GM18907 (cell line): ENCODE results near the gene FPGS.

Experiments used
- ATAC-seq: cut with Tn5 transposase; IDR thresholded peaks from one replicate; pipeline ENCODE4 v1.9.1; 2021; ENCODE audit warnings: mild to moderate bottlenecking, moderate library complexity; ENCODE audit not compliant: unreplicated experiment

FPGS gene

GRCh38 chr9:127786773-127787104 is 15.9 kb upstream of the FPGS start:
- ATAC-seq: no peak

DNA sequence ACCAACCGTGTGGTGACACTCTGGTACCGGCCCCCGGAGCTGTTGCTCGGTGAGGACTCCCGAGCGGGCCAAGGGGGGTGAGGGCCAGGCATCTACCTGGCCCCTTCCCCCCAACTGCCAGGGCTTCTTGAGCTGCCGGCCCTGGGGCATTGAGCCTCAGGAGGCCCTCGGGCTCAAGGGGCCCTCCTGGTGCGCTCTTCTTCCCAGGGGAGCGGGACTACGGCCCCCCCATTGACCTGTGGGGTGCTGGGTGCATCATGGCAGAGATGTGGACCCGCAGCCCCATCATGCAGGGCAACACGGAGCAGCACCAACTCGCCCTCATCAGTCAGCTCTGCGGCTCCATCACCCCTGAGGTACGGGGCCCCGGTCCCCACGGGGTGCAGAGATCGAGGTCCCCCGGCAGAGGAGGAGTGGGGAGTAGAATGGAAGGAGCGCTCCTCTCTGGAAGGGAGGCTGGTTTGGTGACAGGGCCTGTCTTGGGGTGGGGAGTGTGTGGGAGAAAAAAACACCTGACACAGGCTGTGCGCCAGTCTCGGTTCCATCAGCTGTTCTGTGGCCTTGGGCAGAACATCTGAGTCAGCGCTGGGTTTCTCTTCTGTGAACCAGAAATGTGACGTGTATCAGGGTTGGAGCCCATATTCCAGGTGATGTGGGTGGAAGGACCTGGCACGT is 14.2 kb upstream of the FPGS start:
- no peak for ATAC-seq

GRCh38 chr9:127789179-127789578 is 13.5 kb upstream of the FPGS start:
- ATAC-seq: no peak

DNA sequence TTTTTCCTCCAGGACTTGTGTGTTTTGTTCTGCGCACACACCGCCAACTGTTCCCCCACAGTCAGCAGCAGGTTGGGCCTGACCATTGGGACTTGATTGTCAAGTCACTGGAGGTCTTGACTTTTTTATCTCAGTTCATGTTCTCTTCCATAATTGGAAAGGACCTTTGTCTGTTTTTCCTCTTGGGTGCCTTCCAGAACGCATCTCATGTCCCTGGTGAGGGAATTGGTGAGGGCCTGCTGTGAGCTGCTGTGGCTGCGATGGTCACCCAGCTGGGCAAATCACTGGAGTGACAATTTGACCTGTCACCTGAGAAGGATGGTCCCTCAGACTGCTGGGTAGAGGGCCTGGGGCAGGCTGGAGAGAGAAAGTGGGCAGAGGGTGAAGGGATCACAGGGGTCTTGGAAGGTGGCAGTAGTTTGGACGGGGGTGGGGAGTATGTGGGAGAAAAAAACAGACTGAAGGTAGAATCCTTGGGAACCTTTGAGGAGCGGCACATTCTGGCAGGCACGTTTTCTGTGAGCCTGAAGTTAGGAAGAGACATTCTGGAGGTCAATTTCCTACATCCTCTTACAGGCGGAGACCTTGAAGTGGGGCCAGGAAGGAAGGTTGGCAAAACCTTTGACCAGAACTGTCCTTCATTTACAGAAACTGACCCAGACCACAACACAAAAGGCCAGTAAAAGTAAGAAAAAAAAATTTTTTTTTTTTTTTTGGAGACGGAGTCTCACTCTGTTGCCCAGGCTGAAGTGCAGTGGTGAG is 12.4 kb upstream of the FPGS start:
- ATAC-seq: no peak

- no peak for ATAC-seq
Observed at GRCh38 chr9:127791085-127791484, 11.6 kb upstream of the FPGS start.

GRCh38 chr9:127792417-127793031 is 10.2 kb upstream of the FPGS start:
- no peak for ATAC-seq

DNA sequence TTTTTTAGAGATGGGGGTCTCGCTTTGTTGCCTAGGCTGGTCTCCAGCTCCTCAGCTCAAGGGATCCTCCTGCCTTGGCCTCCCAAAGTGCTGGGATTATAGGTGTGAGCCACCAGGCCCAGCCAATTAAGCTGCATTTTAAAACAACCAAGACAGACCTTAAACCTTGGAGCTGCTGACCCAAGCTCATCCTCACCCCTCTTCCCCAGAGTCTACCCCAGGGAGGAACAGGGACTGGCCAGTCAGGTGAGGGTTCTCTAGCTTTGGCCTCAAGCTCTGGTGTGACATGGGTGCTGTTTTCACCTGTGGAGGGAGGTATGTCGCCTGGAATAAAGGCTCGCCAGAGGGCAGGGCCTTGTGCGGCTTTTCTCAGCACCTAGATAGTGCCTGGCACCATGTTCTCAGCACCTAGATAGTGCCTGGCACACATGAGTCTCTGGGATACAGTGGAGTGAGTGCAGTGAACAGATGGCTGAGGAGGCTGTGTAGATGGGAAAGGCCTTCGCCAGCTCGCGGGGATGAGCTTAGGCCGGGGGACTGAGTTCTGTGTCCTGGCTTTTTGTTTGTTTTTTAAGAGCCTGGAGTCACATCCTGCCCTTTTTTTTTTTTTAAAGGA is 9.5 kb upstream of the FPGS start:
- no peak for ATAC-seq

DNA sequence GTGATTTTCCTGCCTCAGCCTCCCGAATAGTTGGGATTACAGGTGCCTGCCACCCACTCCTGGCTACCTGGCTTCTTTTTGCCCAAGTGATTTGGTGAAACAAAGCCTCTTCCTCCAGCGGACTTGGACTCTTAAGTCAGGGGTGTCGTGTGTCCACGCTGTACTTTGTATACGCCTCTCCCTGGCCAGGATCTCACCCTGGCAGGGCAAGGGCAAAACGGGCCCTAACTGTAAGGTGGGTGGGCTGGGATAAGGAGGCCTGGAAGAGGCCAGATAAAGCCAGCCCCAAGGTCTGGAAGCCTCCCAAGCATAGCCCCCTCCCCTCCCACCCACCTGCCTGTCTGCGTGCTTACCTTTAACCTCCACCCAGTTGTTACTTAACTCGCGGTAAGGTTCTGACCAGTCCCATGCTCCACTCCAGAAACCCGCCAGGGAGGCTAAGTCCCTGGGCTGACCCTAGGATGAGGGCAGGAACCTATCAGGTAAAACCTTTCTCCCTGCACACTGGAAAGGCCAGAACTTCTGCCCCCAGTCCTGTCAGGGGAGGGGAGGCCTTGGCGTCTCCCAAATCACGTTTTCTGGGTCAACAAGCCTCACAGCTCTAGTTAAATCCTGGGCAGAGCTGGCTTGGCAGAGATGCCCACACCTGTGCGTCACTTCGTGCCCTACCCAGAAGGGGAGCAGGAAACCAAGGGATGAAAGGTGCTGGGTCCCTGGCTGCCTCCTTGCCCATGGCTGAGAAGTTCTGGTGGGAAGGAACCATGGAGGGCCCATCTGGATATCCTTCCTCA is 8.5 kb upstream of the FPGS start:
- ATAC-seq: no peak

DNA sequence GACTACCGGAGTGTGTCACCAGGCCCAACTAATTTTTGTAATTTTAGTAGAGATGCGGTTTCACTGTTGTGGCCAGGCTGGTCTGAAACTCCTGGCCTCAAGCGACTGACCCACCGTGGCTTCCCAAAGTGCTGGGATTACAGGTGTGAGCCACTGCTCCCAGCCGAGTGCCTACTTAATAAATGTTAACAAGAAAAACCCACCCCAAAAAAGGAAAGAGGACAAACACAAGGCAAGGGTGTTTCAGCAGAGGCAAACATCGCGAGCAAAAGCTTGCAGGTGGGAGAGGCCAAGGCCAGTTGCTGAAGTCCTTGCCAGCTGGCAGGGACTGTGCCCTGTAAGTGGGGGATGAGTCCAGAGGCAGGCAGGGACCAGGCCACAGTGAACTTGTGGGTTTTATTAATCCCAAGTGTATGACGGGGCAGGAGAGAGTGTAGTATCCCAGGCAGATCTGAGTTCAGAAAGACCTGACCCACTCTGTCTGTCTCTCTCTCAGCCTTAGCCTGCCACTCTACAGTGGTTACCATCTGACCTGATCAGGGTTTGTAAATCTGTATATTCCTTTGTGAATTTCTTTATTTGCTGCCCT is 6.4 kb upstream of the FPGS start:
- no peak for ATAC-seq

GRCh38 chr9:127796852-127797370 is 5.8 kb upstream of the FPGS start:
- no peak for ATAC-seq

DNA sequence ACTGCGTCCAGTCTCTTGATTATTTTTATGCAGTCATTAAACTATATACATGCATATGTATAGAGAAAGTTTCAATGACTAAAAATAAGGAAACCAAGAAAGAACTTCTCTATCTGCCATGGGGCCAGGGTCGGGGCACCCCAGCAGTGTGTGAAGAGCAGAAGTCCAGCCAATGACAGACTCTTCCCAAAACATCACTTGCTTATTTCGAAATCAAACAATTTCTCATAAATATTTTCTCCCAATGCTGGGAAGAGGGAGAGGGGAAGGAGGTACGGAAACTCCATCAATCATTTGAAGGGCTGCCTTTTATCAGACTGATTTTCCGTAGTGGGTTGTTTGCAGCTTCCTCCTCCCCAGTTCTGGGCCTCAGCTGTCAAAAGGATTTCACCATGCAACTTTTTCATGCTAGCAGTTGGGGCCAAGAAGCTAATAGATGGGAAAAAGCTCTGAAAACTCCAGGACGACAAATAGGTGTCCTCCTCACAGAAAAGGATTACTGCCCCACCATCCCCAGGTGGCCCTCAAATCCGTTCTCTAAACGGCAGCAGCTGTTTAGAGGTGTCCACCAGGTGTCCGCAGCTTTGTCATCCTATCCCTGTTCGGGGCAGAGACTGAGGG is 617 bp upstream of the FPGS start:
- ATAC-seq: no peak

DNA sequence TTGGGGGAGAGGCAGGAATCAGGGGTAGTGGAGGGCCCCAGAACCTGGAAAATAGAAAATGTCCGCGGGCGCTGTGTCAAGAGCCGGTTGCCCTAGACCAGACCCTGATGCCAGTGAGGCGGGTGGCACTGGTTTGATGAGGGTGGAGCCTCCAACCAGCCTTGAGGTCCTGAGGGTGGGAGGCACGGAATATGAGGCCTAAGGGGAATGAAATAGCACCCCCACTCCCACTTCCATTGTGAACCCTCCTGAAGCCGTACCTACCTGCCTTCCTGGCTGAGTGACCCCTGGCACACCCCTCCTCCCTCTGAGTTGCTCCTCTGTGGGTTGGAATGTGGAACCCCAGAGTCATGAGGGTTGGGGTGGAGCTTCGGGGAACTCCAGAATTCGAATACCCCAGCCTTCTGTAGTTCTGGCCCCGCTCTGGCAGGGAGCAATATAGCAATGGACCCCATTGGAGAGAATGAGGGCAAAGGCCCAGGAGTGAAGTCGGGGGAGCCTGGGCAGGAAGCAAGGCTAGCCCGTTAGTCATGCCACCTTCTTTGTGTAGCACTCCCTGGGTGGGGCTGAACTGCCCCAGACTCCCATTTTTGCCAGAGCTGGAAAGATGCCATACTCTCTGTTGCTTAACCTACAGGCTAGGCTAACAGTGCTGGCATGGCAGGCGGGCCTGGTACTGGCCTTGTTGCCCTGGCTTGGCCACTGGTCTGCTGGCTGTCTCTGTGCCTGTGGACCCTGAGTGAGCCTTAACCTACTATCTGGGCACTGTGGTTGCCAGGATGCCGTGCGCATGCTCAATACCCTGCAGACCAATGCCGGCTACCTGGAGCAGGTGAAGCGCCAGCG is 1.0 kb downstream of the FPGS start:
- no peak for ATAC-seq

GRCh38 chr9:127805620-127806019 is 2.9 kb downstream of the FPGS start:
- ATAC-seq: no peak

DNA sequence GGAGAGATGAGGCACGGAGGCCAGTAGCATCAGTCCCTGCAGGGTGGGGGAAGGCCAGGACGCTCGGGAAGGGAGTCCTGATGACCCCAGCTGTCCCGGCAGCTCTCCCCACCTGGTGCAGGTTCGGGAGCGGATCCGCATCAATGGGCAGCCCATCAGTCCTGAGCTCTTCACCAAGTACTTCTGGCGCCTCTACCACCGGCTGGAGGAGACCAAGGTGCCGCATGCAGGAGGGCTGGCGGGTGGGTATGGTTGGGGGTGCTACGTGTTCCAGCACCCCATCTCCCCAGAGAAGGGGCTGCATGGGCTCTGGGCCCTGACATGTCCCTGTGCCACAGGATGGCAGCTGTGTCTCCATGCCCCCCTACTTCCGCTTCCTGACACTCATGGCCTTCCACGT is 4.2 kb downstream of the FPGS start:
- ATAC-seq: no peak

DNA sequence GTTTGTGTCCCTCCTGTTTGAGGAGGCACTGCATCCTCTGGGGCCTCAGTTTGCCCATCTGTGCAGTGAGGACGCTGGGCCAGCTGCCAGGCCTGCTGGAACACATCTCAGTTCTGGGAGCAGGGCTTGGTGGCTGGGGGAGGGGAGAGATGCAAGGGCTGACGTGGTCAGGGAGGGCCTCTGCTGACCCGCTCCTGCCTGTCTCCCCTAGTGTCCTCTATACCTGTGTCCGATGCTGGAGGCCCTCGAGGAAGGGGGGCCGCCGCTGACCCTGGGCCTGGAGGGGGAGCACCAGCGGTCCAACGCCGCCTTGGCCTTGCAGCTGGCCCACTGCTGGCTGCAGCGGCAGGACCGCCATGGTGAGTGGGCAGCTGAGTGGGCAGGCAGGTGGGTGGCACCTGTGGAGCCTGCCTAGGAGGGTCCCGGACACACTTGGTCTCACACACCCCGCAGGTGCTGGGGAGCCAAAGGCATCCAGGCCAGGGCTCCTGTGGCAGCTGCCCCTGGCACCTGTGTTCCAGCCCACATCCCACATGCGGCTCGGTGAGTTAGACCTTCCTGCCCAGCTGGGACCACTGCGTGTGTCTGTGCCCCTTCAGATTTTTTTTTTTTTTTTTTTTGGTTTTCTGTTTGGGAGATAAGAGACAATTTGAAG is 5.8 kb downstream of the FPGS start:
- no peak for ATAC-seq

GRCh38 chr9:127809002-127809539 is 6.4 kb downstream of the FPGS start:
- no peak for ATAC-seq

- no peak for ATAC-seq
Observed at GRCh38 chr9:127809540-127810377, 7.1 kb downstream of the FPGS start.
